Renal cortical epithelial cell (primary cell): ENCODE measurements around the gene CD58. TPM values are rescaled to one million over a fixed set of nuclear protein-coding genes. Genes with fewer than 3 reads are reported as not detected.

Source experiments
- DNase-seq: peaks from one replicate; pipeline ENCODE4 v3.0.0-alpha.2; 2011; ENCODE audit warnings: low read depth
- total RNA-seq: library from RNA; depleted of rRNA; stranded (reverse); fragments of >200 nt; gene quantifications from 2 replicates; pipeline ENCODE4 v1.2.3, GENCODE V29; 2014

CD58 gene
- total RNA-seq, 1 donor from 2014 or later: 45.4 TPM

DNA sequence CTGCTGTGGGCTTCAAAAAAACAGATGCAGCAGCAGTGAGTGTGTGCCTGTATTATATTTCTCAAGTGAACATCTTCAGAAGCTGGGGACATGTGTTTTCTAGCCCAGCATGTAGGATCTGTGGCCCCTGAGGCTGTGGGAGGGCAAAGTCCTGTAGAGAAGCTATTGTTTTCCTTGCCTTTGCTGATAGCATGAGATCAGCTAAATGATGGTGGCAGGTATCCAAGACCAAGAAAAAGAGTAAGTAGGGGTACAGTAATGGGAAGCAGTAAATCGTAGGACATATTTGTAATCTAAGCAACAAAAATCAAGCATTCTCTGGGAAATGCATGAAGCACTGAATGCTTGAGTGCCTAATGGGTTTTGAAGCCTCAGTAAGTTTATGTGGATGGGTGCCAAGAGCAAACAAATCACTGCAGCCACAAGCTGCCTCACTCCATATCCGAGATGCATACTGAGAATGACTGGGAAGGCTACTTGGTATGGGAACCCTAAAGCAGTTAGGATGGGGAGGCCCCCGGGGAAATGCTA is 98.3 kb downstream of the CD58 start:
- peak; percentile 98 for DNase-seq

DNA sequence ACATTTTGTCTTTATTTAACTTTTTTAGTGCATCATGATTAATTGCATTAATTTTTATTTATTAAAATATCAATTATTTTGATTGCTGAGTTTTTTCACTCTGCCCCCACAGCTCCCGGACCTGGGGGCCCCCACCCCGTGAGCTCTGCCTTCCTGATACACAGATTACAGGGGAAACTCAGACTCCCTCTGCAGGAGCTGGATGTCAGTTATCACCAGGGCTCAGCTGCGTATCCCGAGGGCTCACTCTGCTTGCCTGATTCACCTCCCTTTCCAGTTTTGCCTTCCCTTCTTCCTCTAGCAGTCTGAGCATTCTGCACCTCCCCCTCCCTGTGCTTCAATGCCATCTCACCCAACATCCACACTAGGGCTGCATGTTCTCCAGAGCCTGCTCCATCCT is 99.6 kb downstream of the CD58 start:
- no peak for DNase-seq

GRCh38 chr1:116470671-116471070 is 100.2 kb downstream of the CD58 start:
- DNase-seq: no peak

DNA sequence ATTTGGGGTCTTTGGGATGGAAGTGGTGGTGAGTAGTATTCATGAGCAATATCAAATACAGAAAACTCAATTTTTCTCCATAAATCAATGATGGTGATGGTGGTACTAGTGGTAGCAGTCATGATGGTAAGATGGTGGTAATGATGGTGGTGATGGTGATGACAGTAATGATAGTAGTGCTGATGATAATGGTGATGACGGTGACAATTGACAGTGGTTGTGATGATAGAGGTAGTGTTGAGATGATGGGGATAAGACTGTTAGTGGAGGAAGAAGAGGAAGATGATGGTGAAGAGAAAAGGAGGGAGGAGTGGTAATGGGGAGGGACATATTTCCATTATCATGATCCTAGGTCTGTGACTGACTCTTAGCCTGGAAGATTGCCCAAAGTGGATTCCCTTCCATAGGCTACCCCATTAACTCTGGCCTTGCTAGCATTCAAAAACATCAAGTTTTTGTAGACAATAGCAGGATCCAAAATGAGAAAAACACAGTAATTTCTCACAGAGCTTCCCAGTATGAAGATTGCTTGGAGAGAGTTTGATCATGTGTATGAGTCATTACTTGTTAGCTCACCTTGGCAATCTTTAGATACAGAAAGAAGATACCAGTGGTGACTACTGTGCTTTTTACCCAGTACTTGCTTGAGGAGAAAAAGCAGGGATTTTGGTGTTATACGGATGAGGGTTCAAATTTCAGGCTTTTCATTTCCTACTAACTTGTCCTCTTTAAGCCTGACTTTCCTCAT is 103.8 kb downstream of the CD58 start:
- peak; percentile 49 for DNase-seq

DNA sequence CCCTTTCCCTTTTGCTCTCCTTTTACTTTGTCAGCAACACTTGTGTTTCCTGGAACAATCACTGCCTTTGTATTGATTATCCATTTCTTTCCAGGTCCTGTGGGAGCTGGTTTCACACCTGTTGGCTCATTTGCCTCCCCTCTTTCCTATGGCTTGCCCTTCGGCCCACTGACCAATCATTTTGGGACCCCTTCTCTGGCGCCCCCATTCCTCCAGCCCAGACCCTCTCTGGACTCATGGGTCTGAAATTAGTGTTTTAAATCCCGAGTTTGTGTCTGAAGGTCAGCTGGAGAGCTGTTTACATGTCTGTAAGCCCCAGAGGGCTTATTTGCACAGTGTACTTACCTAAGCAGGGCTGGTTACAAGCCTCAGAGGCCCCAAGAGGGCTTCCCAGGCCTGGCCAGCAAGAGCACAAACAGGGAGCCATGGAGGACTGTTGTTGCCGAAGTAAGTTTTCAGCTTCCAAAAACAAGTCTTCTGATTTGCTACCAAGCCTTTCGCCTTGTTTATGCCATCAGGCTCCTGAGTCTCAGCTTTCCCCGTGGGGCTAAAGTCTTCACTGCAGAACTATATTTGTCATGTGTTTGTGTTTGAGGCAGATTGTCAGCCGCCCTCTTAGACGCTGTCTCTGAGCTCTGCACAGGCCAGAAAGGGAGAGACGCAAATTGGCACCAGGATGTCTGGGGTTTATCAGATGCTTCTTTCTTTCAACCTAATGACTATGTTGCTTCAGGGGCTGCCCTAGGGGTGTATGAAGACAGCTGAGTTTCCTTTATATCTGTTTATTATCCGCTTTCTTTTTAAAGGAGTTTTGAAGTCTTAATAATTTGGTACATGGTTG is 104.8 kb downstream of the CD58 start:
- DNase-seq: no peak

- DNase-seq: no peak
These were observed 105.4 kb downstream of the CD58 start for GRCh38 chr1:116465477-116465844.

Other genes with a start within 250 kb of the CD58 start
- gene ATP1A1, start 197.8 kb downstream of the CD58 start, total RNA-seq: 188 and 1,192 TPM in 2 replicates
- gene IGSF3, start 96.7 kb upstream of the CD58 start, total RNA-seq: 47.9 and 84.4 TPM in 2 replicates
- not detected in 2 replicates for gene CD2, start 183.4 kb upstream of the CD58 start, total RNA-seq